ENCODE measurements around the gene MUL1. TPM values are rescaled to one million over a fixed set of nuclear protein-coding genes. Genes with fewer than 3 reads are reported as not detected.

The MUL1 gene
- total RNA-seq, 1 experiment from 2014 or later, result 24.7 TPM

- no peak for ATAC-seq
- H3K27ac ChIP-seq (ENCODE audit: low read depth, low read length), result no peak overlapping the region
- RAD21 ChIA-PET (ENCODE audit: low non-redundant PET in 1 of 2, low total read pairs in 2 of 2, uncharacterized antibody in 2 of 2, unreplicated experiment in 2 of 2), result no interaction called here
- H3K4me1 ChIP-seq (ENCODE audit: control insufficient read depth in 1 of 2, insufficient read depth in 2 of 2, low read length in 2 of 2), result peaks cover 7 to 11% of the 10 kb centered on the region in 2 experiments; a peak in 3 of 4 replicates
- intact Hi-C loops (cut with micrococcal nuclease), result no loop called here
- POLR2A ChIA-PET, result no interaction called here
- no peaks in the 10 kb centered on the region for H4K20me1 ChIP-seq (ENCODE audit: insufficient read depth)
- H3K79me2 ChIP-seq (ENCODE audit: insufficient read depth, low read length), result peaks cover 12% of the 10 kb centered on the region
- no peaks in the 10 kb centered on the region for H3K27me3 ChIP-seq (ENCODE audit: insufficient read depth, low read length)
- no peak for DNase-seq (ENCODE audit: low read depth, low spot score)
- H3K4me3 ChIP-seq (replicated peaks in 1 of 2; ENCODE audit: low read depth in 1 of 2, low read length in 2 of 2), result no peak overlapping the region
- H2AFZ ChIP-seq (ENCODE audit: low read depth, low read length, poor library complexity, severe bottlenecking), result no peak overlapping the region
- no peaks in the 10 kb centered on the region for H3K9me2 ChIP-seq (ENCODE audit: insufficient read depth)
- BruUV-seq (replicated peaks), result no TSS peak
- H3K9ac ChIP-seq (ENCODE audit: low read length), result no peak overlapping the region
- no peaks in the 10 kb centered on the region for H3K36me3 ChIP-seq (ENCODE audit: control insufficient read depth in 1 of 2, insufficient read depth in 2 of 2, low read length in 2 of 2)
- CTCF ChIA-PET, result no interaction called here
- no peak overlapping the region for H3K4me2 ChIP-seq (ENCODE audit: low read length)
- no peaks in the 10 kb centered on the region for H3K9me3 ChIP-seq (ENCODE audit: control insufficient read depth in 1 of 2, insufficient read depth in 1 of 2, low read depth in 1 of 2, low read length in 2 of 2)
- no peak for TF ChIP-seq CTCF (IDR thresholded peaks at IDR 0.05 in 2 of 3, conservative IDR thresholded peaks at IDR 0.05 in 1 of 3; ENCODE audit: borderline replicate concordance in 1 of 3, insufficient read depth in 1 of 3, low read depth in 2 of 3, low read length in 2 of 3)
- no peak for TF ChIP-seq SP1 (IDR thresholded peaks at IDR 0.05; ENCODE audit: low read depth)
- TF ChIP-seq FOSL1 (IDR thresholded peaks at IDR 0.05; ENCODE audit: low read depth), result no peak
- TF ChIP-seq ATF3 (IDR thresholded peaks at IDR 0.05), result no peak
- no peak for TF ChIP-seq CEBPB (IDR thresholded peaks at IDR 0.05; ENCODE audit: low read depth)
- TF ChIP-seq ELF1 (IDR thresholded peaks at IDR 0.05; ENCODE audit: borderline replicate concordance, low read depth), result no peak
Measured at GRCh38 chr1:20511518-20512428, 3.8 kb upstream of the MUL1 start.
